ENCODE measurements around the gene RANBP1.

RANBP1 gene

GRCh38 chr22:20088263-20088648, 27.6 kb upstream of the RANBP1 start:
- H3K4me1 ChIP-seq (ENCODE audit: control insufficient read depth in 2 of 2, insufficient read depth in 2 of 2, low read length in 2 of 2) = peaks cover 0 to 7% of the 10 kb centered on the region in 2 donors
- H3K9ac ChIP-seq (ENCODE audit: low read depth in 1 of 2, low read length in 2 of 2) = no peak overlapping the region
- no peak overlapping the region for H3K4me3 ChIP-seq (ENCODE audit: low read length in 2 of 2)
- no peaks in the 10 kb centered on the region for H3K9me3 ChIP-seq (ENCODE audit: control insufficient read depth in 2 of 2, low read length in 2 of 2)
- H3K27ac ChIP-seq (ENCODE audit: low read depth in 2 of 2, low read length in 2 of 2) = no peak overlapping the region
- H3K27me3 ChIP-seq (ENCODE audit: control insufficient read depth in 2 of 2, insufficient read depth in 2 of 2, low read length in 2 of 2) = no peaks in the 10 kb centered on the region
- H3K36me3 ChIP-seq (ENCODE audit: control insufficient read depth in 2 of 2, insufficient read depth in 2 of 2, low read length in 2 of 2) = peaks cover 69 to 76% of the 10 kb centered on the region in 2 donors

GRCh38 chr22:20089226-20089976, 26.5 kb upstream of the RANBP1 start:
- Histone ChIP-seq H3K4me3 (ENCODE audit: low read length in 2 of 2) (no peak overlapping the region), H3K9ac (ENCODE audit: low read depth in 1 of 2, low read length in 2 of 2) (no peak overlapping the region), H3K27me3 (ENCODE audit: control insufficient read depth in 2 of 2, insufficient read depth in 2 of 2, low read length in 2 of 2) (no peaks in the 10 kb centered on the region), H3K27ac (ENCODE audit: low read depth in 2 of 2, low read length in 2 of 2) (no peak overlapping the region), H3K9me3 (ENCODE audit: control insufficient read depth in 2 of 2, low read length in 2 of 2) (no peaks in the 10 kb centered on the region), H3K36me3 (ENCODE audit: control insufficient read depth in 2 of 2, insufficient read depth in 2 of 2, low read length in 2 of 2) (peaks cover 81 to 88% of the 10 kb centered on the region in 2 donors), H3K4me1 (ENCODE audit: control insufficient read depth in 2 of 2, insufficient read depth in 2 of 2, low read length in 2 of 2) (peaks cover 0 to 3% of the 10 kb centered on the region in 2 donors)

- no peaks in the 10 kb centered on the region for H3K9me3 ChIP-seq (ENCODE audit: control insufficient read depth in 2 of 2, low read length in 2 of 2)
- no peaks in the 10 kb centered on the region for H3K27me3 ChIP-seq (ENCODE audit: control insufficient read depth in 2 of 2, insufficient read depth in 2 of 2, low read length in 2 of 2)
- H3K4me3 ChIP-seq (ENCODE audit: low read length in 2 of 2) = no peak overlapping the region
- no peak overlapping the region for H3K9ac ChIP-seq (ENCODE audit: low read depth in 1 of 2, low read length in 2 of 2)
- H3K27ac ChIP-seq (ENCODE audit: low read depth in 2 of 2, low read length in 2 of 2) = no peak overlapping the region
- H3K4me1 ChIP-seq (ENCODE audit: control insufficient read depth in 2 of 2, insufficient read depth in 2 of 2, low read length in 2 of 2) = no peaks in the 10 kb centered on the region
- peaks cover 86 to 95% of the 10 kb centered on the region in 2 donors for H3K36me3 ChIP-seq (ENCODE audit: control insufficient read depth in 2 of 2, insufficient read depth in 2 of 2, low read length in 2 of 2)
Observed at GRCh38 chr22:20089977-20090729, 25.8 kb upstream of the RANBP1 start.

GRCh38 chr22:20090730-20091240, 25.1 kb upstream of the RANBP1 start:
- Histone ChIP-seq H3K4me3 (ENCODE audit: low read length in 2 of 2) (no peak overlapping the region), H3K9ac (ENCODE audit: low read depth in 1 of 2, low read length in 2 of 2) (no peak overlapping the region), H3K27ac (ENCODE audit: low read depth in 2 of 2, low read length in 2 of 2) (no peak overlapping the region)

GRCh38 chr22:20091690-20092476, 24.0 kb upstream of the RANBP1 start:
- Histone ChIP-seq H3K4me3 (ENCODE audit: low read length in 2 of 2) (no peak overlapping the region), H3K9ac (ENCODE audit: low read depth in 1 of 2, low read length in 2 of 2) (no peak overlapping the region), H3K4me1 (ENCODE audit: control insufficient read depth in 2 of 2, insufficient read depth in 2 of 2, low read length in 2 of 2) (no peaks in the 10 kb centered on the region), H3K9me3 (ENCODE audit: control insufficient read depth in 2 of 2, low read length in 2 of 2) (no peaks in the 10 kb centered on the region), H3K27me3 (ENCODE audit: control insufficient read depth in 2 of 2, insufficient read depth in 2 of 2, low read length in 2 of 2) (no peaks in the 10 kb centered on the region), H3K27ac (ENCODE audit: low read depth in 2 of 2, low read length in 2 of 2) (no peak overlapping the region), H3K36me3 (ENCODE audit: control insufficient read depth in 2 of 2, insufficient read depth in 2 of 2, low read length in 2 of 2) (peaks cover 89 to 96% of the 10 kb centered on the region in 2 donors)

More at GRCh38 chr22:20090730-20091240, 25.1 kb upstream of the RANBP1 start:
- Histone ChIP-seq H3K9me3 (ENCODE audit: control insufficient read depth in 2 of 2, low read length in 2 of 2) (no peaks in the 10 kb centered on the region), H3K4me1 (ENCODE audit: control insufficient read depth in 2 of 2, insufficient read depth in 2 of 2, low read length in 2 of 2) (no peaks in the 10 kb centered on the region), H3K27me3 (ENCODE audit: control insufficient read depth in 2 of 2, insufficient read depth in 2 of 2, low read length in 2 of 2) (no peaks in the 10 kb centered on the region), H3K36me3 (ENCODE audit: control insufficient read depth in 2 of 2, insufficient read depth in 2 of 2, low read length in 2 of 2) (peaks cover 90 to 97% of the 10 kb centered on the region in 2 donors)

GRCh38 chr22:20092477-20092854, 23.4 kb upstream of the RANBP1 start:
- H3K36me3 ChIP-seq (ENCODE audit: control insufficient read depth in 2 of 2, insufficient read depth in 2 of 2, low read length in 2 of 2) = peaks cover 89 to 95% of the 10 kb centered on the region in 2 donors
- no peaks in the 10 kb centered on the region for H3K9me3 ChIP-seq (ENCODE audit: control insufficient read depth in 2 of 2, low read length in 2 of 2)
- H3K4me1 ChIP-seq (ENCODE audit: control insufficient read depth in 2 of 2, insufficient read depth in 2 of 2, low read length in 2 of 2) = no peaks in the 10 kb centered on the region
- no peak overlapping the region for H3K9ac ChIP-seq (ENCODE audit: low read depth in 1 of 2, low read length in 2 of 2)
- no peak overlapping the region for H3K27ac ChIP-seq (ENCODE audit: low read depth in 2 of 2, low read length in 2 of 2)
- no peak overlapping the region for H3K4me3 ChIP-seq (ENCODE audit: low read length in 2 of 2)
- no peaks in the 10 kb centered on the region for H3K27me3 ChIP-seq (ENCODE audit: control insufficient read depth in 2 of 2, insufficient read depth in 2 of 2, low read length in 2 of 2)

- Histone ChIP-seq H3K9ac (ENCODE audit: low read depth in 1 of 2, low read length in 2 of 2) (no peak overlapping the region), H3K4me1 (ENCODE audit: control insufficient read depth in 2 of 2, insufficient read depth in 2 of 2, low read length in 2 of 2) (no peaks in the 10 kb centered on the region), H3K4me3 (ENCODE audit: low read length in 2 of 2) (no peak overlapping the region), H3K9me3 (ENCODE audit: control insufficient read depth in 2 of 2, low read length in 2 of 2) (no peaks in the 10 kb centered on the region), H3K36me3 (ENCODE audit: control insufficient read depth in 2 of 2, insufficient read depth in 2 of 2, low read length in 2 of 2) (peaks cover 88 to 91% of the 10 kb centered on the region in 2 donors), H3K27ac (ENCODE audit: low read depth in 2 of 2, low read length in 2 of 2) (no peak overlapping the region), H3K27me3 (ENCODE audit: control insufficient read depth in 2 of 2, insufficient read depth in 2 of 2, low read length in 2 of 2) (no peaks in the 10 kb centered on the region)
Observed at GRCh38 chr22:20093418-20094196, 22.3 kb upstream of the RANBP1 start.

- no peak overlapping the region for H3K9ac ChIP-seq (ENCODE audit: low read depth in 1 of 2, low read length in 2 of 2)
- no peaks in the 10 kb centered on the region for H3K9me3 ChIP-seq (ENCODE audit: control insufficient read depth in 2 of 2, low read length in 2 of 2)
- H3K36me3 ChIP-seq (ENCODE audit: control insufficient read depth in 2 of 2, insufficient read depth in 2 of 2, low read length in 2 of 2) = peaks cover 88 to 91% of the 10 kb centered on the region in 2 donors
- H3K4me3 ChIP-seq (ENCODE audit: low read length in 2 of 2) = no peak overlapping the region
- H3K27ac ChIP-seq (ENCODE audit: low read depth in 2 of 2, low read length in 2 of 2) = no peak overlapping the region
- H3K27me3 ChIP-seq (ENCODE audit: control insufficient read depth in 2 of 2, insufficient read depth in 2 of 2, low read length in 2 of 2) = no peaks in the 10 kb centered on the region
- no peaks in the 10 kb centered on the region for H3K4me1 ChIP-seq (ENCODE audit: control insufficient read depth in 2 of 2, insufficient read depth in 2 of 2, low read length in 2 of 2)
Observed at GRCh38 chr22:20094197-20094807, 21.6 kb upstream of the RANBP1 start.

GRCh38 chr22:20095521-20095920, 20.4 kb upstream of the RANBP1 start:
- Histone ChIP-seq H3K9ac (ENCODE audit: low read depth in 1 of 2, low read length in 2 of 2) (no peak overlapping the region), H3K27me3 (ENCODE audit: control insufficient read depth in 2 of 2, insufficient read depth in 2 of 2, low read length in 2 of 2) (no peaks in the 10 kb centered on the region), H3K9me3 (ENCODE audit: control insufficient read depth in 2 of 2, low read length in 2 of 2) (no peaks in the 10 kb centered on the region), H3K27ac (ENCODE audit: low read depth in 2 of 2, low read length in 2 of 2) (no peak overlapping the region), H3K4me3 (ENCODE audit: low read length in 2 of 2) (no peak overlapping the region), H3K4me1 (ENCODE audit: control insufficient read depth in 2 of 2, insufficient read depth in 2 of 2, low read length in 2 of 2) (no peaks in the 10 kb centered on the region), H3K36me3 (ENCODE audit: control insufficient read depth in 2 of 2, insufficient read depth in 2 of 2, low read length in 2 of 2) (peaks cover 80 to 90% of the 10 kb centered on the region in 2 donors)
